H9 (cell line): ENCODE data around the gene CARD6. TPM values are rescaled to one million over a fixed set of nuclear protein-coding genes. Genes with fewer than 3 reads are reported as not detected.

Experiments used
- DNase-seq: peaks from one replicate; pipeline ENCODE4 v3.0.0-alpha.2; 2017
- H2AFZ ChIP-seq: one replicate; pipeline ENCODE4 v1.6.1; 2013; ENCODE audit warnings: mild to moderate bottlenecking, low read length, control low read depth, moderate library complexity
- H2AK5ac ChIP-seq: 2 replicates; pipeline ENCODE4 v1.6.1; 2013; ENCODE audit warnings: low read length, control low read depth, mixed read lengths; ENCODE audit not compliant: insufficient read length
- H2BK120ac ChIP-seq: one replicate; pipeline ENCODE4 v1.6.1; 2013; ENCODE audit warnings: low read depth, mild to moderate bottlenecking, low read length, control low read depth, inconsistent platforms; ENCODE audit not compliant: poor library complexity, severe bottlenecking
- H2BK12ac ChIP-seq: 2 replicates; pipeline ENCODE4 v1.6.1; 2013; ENCODE audit warnings: low read length, control low read depth, mixed read lengths, low read depth; ENCODE audit not compliant: insufficient read length
- H2BK15ac ChIP-seq: 2 replicates; pipeline ENCODE4 v1.6.1; 2013; ENCODE audit warnings: low read depth, low read length, control low read depth
- H2BK20ac ChIP-seq: one replicate; pipeline ENCODE4 v1.6.1; 2013; ENCODE audit warnings: low read depth, mild to moderate bottlenecking, low read length, control low read depth, inconsistent platforms; ENCODE audit not compliant: poor library complexity, severe bottlenecking
- H2BK5ac ChIP-seq: 2 replicates; pipeline ENCODE4 v1.6.1; 2013; ENCODE audit warnings: low read length, control low read depth, mixed read lengths; ENCODE audit not compliant: insufficient read length
- H3K14ac ChIP-seq: 2 replicates; pipeline ENCODE4 v1.6.1; 2013; ENCODE audit warnings: low read length, control low read depth; ENCODE audit not compliant: insufficient read depth
- H3K18ac ChIP-seq: 2 replicates; pipeline ENCODE4 v1.6.1; 2013; ENCODE audit warnings: low read depth, mild to moderate bottlenecking, mixed read lengths, low read length, control low read depth; ENCODE audit not compliant: insufficient read length
- H3K23ac ChIP-seq: 2 replicates; pipeline ENCODE4 v1.6.1; 2013; ENCODE audit warnings: low read length, control low read depth, mixed read lengths, low read depth; ENCODE audit not compliant: insufficient read length
- H3K23me2 ChIP-seq: 2 replicates; pipeline ENCODE4 v1.6.1; 2013; ENCODE audit warnings: low read depth, mild to moderate bottlenecking, mixed read lengths, low read length, control low read depth; ENCODE audit not compliant: insufficient read length, poor library complexity, severe bottlenecking
- H3K27ac ChIP-seq: 2 replicates; pipeline ENCODE4 v1.5.1; 2013; ENCODE audit warnings: low read length, control low read depth, mixed read lengths, low read depth; ENCODE audit not compliant: insufficient read length
- H3K27me3 ChIP-seq: 2 replicates; pipeline ENCODE4 v1.6.1; 2013; ENCODE audit warnings: low read length, control low read depth, inconsistent platforms; ENCODE audit not compliant: insufficient read depth
- H3K4ac ChIP-seq: 2 replicates; pipeline ENCODE4 v1.6.1; 2013; ENCODE audit warnings: low read depth, mild to moderate bottlenecking, control low read depth, inconsistent platforms, low read length, moderate library complexity
- H3K4me1 ChIP-seq: 2 replicates; pipeline ENCODE4 v1.6.1; 2013; ENCODE audit warnings: low read length, control low read depth, inconsistent platforms; ENCODE audit not compliant: insufficient read depth
- H3K4me2 ChIP-seq: 2 replicates; pipeline ENCODE4 v1.6.1; 2013; ENCODE audit warnings: low read length, control low read depth, mixed read lengths; ENCODE audit not compliant: insufficient read length, insufficient read depth
- H3K56ac ChIP-seq: 2 replicates; pipeline ENCODE4 v1.6.1; 2013; ENCODE audit warnings: low read depth, mild to moderate bottlenecking, mixed read lengths, low read length, control low read depth; ENCODE audit not compliant: insufficient read length
- H3K79me1 ChIP-seq: 2 replicates; pipeline ENCODE4 v1.6.1; 2013; ENCODE audit warnings: low read depth, mild to moderate bottlenecking, moderate library complexity, low read length, control low read depth, inconsistent platforms; ENCODE audit not compliant: insufficient read depth, poor library complexity, severe bottlenecking
- H3K79me2 ChIP-seq: 2 replicates; pipeline ENCODE4 v1.6.1; 2013; ENCODE audit warnings: low read length, control low read depth, inconsistent platforms; ENCODE audit not compliant: insufficient read depth
- H3K9ac ChIP-seq: 2 replicates; pipeline ENCODE4 v1.6.1; 2013; ENCODE audit warnings: low read length, control low read depth, mixed read lengths; ENCODE audit not compliant: insufficient read length; ENCODE audit errors: extremely low read depth
- H3K9me3 ChIP-seq: one replicate; pipeline ENCODE4 v1.6.1; 2013; ENCODE audit warnings: low read depth, low read length, inconsistent platforms; ENCODE audit not compliant: control insufficient read depth
- H3T11ph ChIP-seq: one replicate; pipeline ENCODE4 v1.6.1; 2013; ENCODE audit warnings: mild to moderate bottlenecking, low read length, control low read depth, inconsistent platforms
- H4K20me1 ChIP-seq: one replicate; pipeline ENCODE4 v1.6.1; 2013; ENCODE audit not compliant: control insufficient read depth, insufficient read length, insufficient read depth
- H4K5ac ChIP-seq: 2 replicates; pipeline ENCODE4 v1.6.1; 2013; ENCODE audit warnings: low read depth, mild to moderate bottlenecking, mixed read lengths, low read length, control low read depth; ENCODE audit not compliant: insufficient read length
- H4K8ac ChIP-seq: replicated peaks from 2 replicates; pipeline ENCODE4 v1.6.1; 2013; ENCODE audit warnings: low read length, control low read depth, mixed read lengths, low read depth; ENCODE audit not compliant: insufficient read length
- H4K91ac ChIP-seq: 2 replicates; pipeline ENCODE4 v1.6.1; 2013; ENCODE audit warnings: low read depth, mild to moderate bottlenecking, moderate library complexity, mixed read lengths, low read length, control low read depth; ENCODE audit not compliant: insufficient read length
- H3K27ac Mint-ChIP-seq, 3 experiments: 2 replicates in 2 of 3; 3 replicates in 1 of 3; pipeline ENCODE4 v1.8.0; 2020 to 2021; ENCODE audit warnings: mixed read lengths in 3 of 3, mild to moderate bottlenecking in 1 of 3, moderate library complexity in 1 of 3
- H3K27me3 Mint-ChIP-seq: 2 replicates; pipeline ENCODE4 v1.8.0; 2021; ENCODE audit warnings: low read depth, mild to moderate bottlenecking, moderate library complexity, mixed read lengths
- H3K36me3 Mint-ChIP-seq, 3 experiments: 2 replicates in 2 of 3; 3 replicates in 1 of 3; pipeline ENCODE4 v1.8.0; 2020 to 2021; ENCODE audit warnings: low read depth in 3 of 3, mixed read lengths in 3 of 3; ENCODE audit not compliant: insufficient read depth in 1 of 3
- H3K4me1 Mint-ChIP-seq, 2 experiments: 2 replicates each; pipeline ENCODE4 v1.8.0; 2020; ENCODE audit warnings: mixed read lengths in 2 of 2
- H3K4me3 Mint-ChIP-seq, 2 experiments: 2 replicates in 1 of 2; 3 replicates in 1 of 2; pipeline ENCODE4 v1.8.0; 2020 to 2021; ENCODE audit warnings: mild to moderate bottlenecking in 2 of 2, mixed read lengths in 2 of 2, moderate library complexity in 1 of 2
- H3K9me3 Mint-ChIP-seq, 2 experiments: 2 replicates in 1 of 2; 3 replicates in 1 of 2; pipeline ENCODE4 v1.8.0; 2020; ENCODE audit warnings: mild to moderate bottlenecking in 2 of 2, mixed read lengths in 2 of 2, moderate library complexity in 1 of 2
- CTCF ChIP-seq: fragments of 200-600 bp; sonication (generic); conservative IDR thresholded peaks from 3 replicates; pipeline ENCODE4 v1.8.0; 2021; ENCODE audit warnings: antibody characterized with exemption, mild to moderate bottlenecking
- WGBS: extraction: QIAGEN DNeasy Blood & Tissue Kit; methylation state at CpG from one replicate; pipeline ENCODE4 v1.1.7; 2013; ENCODE audit warnings: missing lambda C conversion rate, low lambda C conversion rate, mixed read lengths; ENCODE audit not compliant: insufficient read length; ENCODE audit errors: extremely low coverage; 5-methylcytosine and 5-hydroxymethylcytosine counted together
- total RNA-seq: library from RNA; stranded (reverse); gene quantifications from 2 replicates; pipeline ENCODE4 v1.2.1, GENCODE V29; 2021

The CARD6 gene
- total RNA-seq, 1 experiment from 2014 or later, result 0.35 TPM

- no peak overlapping the region for H3K14ac ChIP-seq
- no peak overlapping the region for H4K91ac ChIP-seq
- no peak overlapping the region for H2BK5ac ChIP-seq
- H3K23ac ChIP-seq, result no peak overlapping the region
- no peaks in the 10 kb centered on the region for H3K4me1 ChIP-seq
- H3K18ac ChIP-seq, result no peak overlapping the region
- H3K79me2 ChIP-seq, result no peaks in the 10 kb centered on the region; the same call in 1 of the 2 replicates
- no peak overlapping the region for H2BK120ac ChIP-seq
- H4K5ac ChIP-seq, result no peak overlapping the region
- no peaks in the 10 kb centered on the region for H3K79me1 ChIP-seq
- H3K4me3 Mint-ChIP-seq, result 0 out of 5 replicates have a peak overlapping the region, but pooled peaks of 1 of the 2 experiments have one; percentile 20
- no peaks in the 10 kb centered on the region for H4K20me1 ChIP-seq
- H3K9me3 Mint-ChIP-seq, result no peaks in the 10 kb centered on the region
- no peak overlapping the region for H3K56ac ChIP-seq
- peaks cover 14 to 29% of the 10 kb centered on the region in 2 experiments for H3K4me1 Mint-ChIP-seq
- peaks cover 48 to 56% (median 54%) of the 10 kb centered on the region in 3 experiments for H3K36me3 Mint-ChIP-seq
- TF ChIP-seq CTCF, result no peak
- no peaks in the 10 kb centered on the region for H3K27me3 Mint-ChIP-seq
- H4K8ac ChIP-seq, result no peak overlapping the region
- no peak for DNase-seq
- no peak overlapping the region for H2AK5ac ChIP-seq
- no CpG with 5 or more reads among the region's 5 CpGs for WGBS
- H2BK20ac ChIP-seq, result no peak overlapping the region
- no peak overlapping the region for H2AFZ ChIP-seq
- H3K9ac ChIP-seq, result no peak overlapping the region
- no peak overlapping the region for H3K27ac ChIP-seq
- H3T11ph ChIP-seq, result no peak overlapping the region
- H3K27me3 ChIP-seq, result no peaks in the 10 kb centered on the region
- H3K27ac Mint-ChIP-seq, result peak overlapping the region in 2 of 3 experiments; percentile 90 to 92; a peak in 4 of 7 replicates
- H3K23me2 ChIP-seq, result no peaks in the 10 kb centered on the region
- no peak overlapping the region for H2BK15ac ChIP-seq
- no peaks in the 10 kb centered on the region for H3K9me3 ChIP-seq
- no peak overlapping the region for H3K4me2 ChIP-seq
- H3K4ac ChIP-seq, result no peak overlapping the region
- H2BK12ac ChIP-seq, result no peak overlapping the region
Observed at GRCh38 chr5:40826489-40827187, 14.5 kb upstream of the CARD6 start.
